Neuron (in vitro differentiated cells): Measurements from ENCODE around the gene RBFOX2.
"Not testable (repeated sequence)": the region's sequence is repeated elsewhere in the genome, so short reads cannot be mapped to it uniquely, and the experiment has no call there.

ENCODE experiments used
- H2AFZ ChIP-seq: one replicate; pipeline ENCODE4 v1.6.1; 2013; ENCODE audit warnings: low read depth, mild to moderate bottlenecking, inconsistent platforms, low read length, moderate library complexity
- H3K27me3 ChIP-seq: one replicate; pipeline ENCODE4 v1.6.1; 2013; ENCODE audit warnings: low read length; ENCODE audit not compliant: insufficient read depth
- H3K36me3 ChIP-seq: one replicate; pipeline ENCODE4 v1.6.1; 2013; ENCODE audit warnings: low read length; ENCODE audit not compliant: insufficient read depth
- H3K4me1 ChIP-seq: one replicate; pipeline ENCODE4 v1.6.1; 2013; ENCODE audit warnings: low read length; ENCODE audit not compliant: insufficient read depth
- H3K4me3 ChIP-seq: 2 replicates; pipeline ENCODE4 v1.5.1; 2013; ENCODE audit warnings: mild to moderate bottlenecking, low read length, moderate library complexity
- H3K9me3 ChIP-seq: one replicate; pipeline ENCODE4 v1.6.1; 2013; ENCODE audit warnings: low read length

RBFOX2 gene

GRCh38 chr22:35752006-35752862 is 276.4 kb downstream of the RBFOX2 start:
- Histone ChIP-seq H3K27me3 (no peaks in the 10 kb centered on the region), H3K4me1 (peaks cover 9% of the 10 kb centered on the region), H3K36me3 (peaks cover 38% of the 10 kb centered on the region), H3K9me3 (no peaks in the 10 kb centered on the region), H2AFZ (no peak overlapping the region), H3K4me3 (no peak overlapping the region)

DNA sequence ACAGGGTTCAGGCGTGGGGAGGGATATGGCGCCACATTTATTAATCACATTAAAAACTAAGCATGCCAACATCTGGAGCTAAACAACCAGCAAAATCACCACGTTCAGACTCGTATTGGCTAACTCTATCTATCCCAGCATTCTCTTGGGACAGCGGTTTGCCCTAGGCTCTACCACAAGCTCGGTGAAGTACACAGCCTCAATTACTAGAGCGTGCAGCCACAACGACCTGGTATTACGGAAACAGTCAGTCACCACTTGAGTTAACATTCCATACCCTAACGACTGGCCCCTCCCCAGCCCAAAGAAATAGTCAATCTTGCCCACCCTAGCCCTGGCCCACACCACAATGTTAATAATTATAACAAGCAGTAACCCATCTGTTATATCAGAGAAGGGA is 278.8 kb downstream of the RBFOX2 start:
- H3K27me3 ChIP-seq = no peaks in the 10 kb centered on the region
- no peak overlapping the region for H3K4me3 ChIP-seq
- peaks cover 34% of the 10 kb centered on the region for H3K36me3 ChIP-seq
- H2AFZ ChIP-seq = no peak overlapping the region
- no peaks in the 10 kb centered on the region for H3K9me3 ChIP-seq
- H3K4me1 ChIP-seq = peaks cover 9% of the 10 kb centered on the region

GRCh38 chr22:35746946-35747703 is 281.5 kb downstream of the RBFOX2 start:
- Histone ChIP-seq H2AFZ (no peak overlapping the region), H3K36me3 (peaks cover 52% of the 10 kb centered on the region), H3K4me3 (no peak overlapping the region), H3K4me1 (no peaks in the 10 kb centered on the region), H3K27me3 (no peaks in the 10 kb centered on the region), H3K9me3 (no peaks in the 10 kb centered on the region)

DNA sequence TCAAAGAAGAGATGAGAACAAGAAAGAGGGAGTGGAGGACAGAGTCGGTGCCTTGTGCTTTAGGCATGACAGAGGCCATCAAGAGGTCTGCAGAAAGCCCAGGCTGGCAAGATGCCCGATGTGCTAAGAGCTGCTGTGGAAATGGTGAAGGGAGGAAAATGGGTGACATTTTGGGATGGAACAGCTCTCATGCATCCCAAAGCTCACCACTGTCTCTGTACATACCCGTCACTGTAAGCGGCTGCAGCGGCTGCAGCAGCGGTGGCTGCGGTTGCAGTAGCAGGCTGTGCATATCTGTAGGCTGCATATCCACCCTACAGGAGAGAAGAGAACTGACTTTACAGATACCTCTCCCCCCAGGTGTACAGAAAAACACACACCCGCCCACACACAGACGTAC is 282.4 kb downstream of the RBFOX2 start:
- no peak overlapping the region for H3K4me3 ChIP-seq
- H3K27me3 ChIP-seq = no peaks in the 10 kb centered on the region
- H2AFZ ChIP-seq = no peak overlapping the region
- no peaks in the 10 kb centered on the region for H3K4me1 ChIP-seq
- no peaks in the 10 kb centered on the region for H3K9me3 ChIP-seq
- peaks cover 50% of the 10 kb centered on the region for H3K36me3 ChIP-seq

- peaks cover 60% of the 10 kb centered on the region for H3K36me3 ChIP-seq
Observed at GRCh38 chr22:35743326-35743860, 285.2 kb downstream of the RBFOX2 start.

DNA sequence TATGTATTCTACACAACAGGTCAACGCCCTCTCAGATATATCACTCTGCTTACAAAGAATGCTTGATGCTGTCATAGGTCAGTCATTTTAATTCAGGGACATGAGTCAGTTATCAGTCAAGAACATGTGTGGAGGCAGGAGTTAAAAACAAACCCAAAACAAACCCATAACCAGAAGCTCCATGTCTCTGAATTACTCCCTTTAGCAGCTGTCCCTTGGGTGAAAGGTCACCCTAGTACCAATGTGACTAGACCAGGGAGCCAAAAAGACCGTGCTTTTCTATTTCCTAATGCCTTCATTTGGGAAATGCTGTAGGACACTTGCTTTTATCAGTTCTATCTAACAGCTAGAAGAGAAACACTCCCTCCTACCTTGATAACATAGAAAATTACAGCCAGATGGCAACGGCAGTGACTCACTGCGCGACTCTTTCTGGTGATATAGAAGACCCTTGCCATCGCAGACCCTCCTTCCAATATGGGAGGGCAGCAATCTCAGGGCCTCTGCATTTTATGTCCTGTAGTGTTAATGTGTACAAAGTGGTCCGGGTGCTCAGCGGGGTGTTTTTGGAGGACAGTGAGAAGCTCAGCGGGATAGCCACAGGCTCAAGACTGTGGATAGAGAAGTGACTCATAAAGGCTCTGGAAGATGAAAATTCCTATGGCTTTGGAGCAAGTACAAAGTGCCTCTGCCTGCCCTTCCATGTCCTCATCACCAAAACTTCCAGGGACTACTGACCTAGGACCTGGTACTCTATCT is 286.1 kb downstream of the RBFOX2 start:
- Histone ChIP-seq H3K4me3 (no peak overlapping the region), H3K36me3 (peaks cover 64% of the 10 kb centered on the region)

More at GRCh38 chr22:35743326-35743860, 285.2 kb downstream of the RBFOX2 start:
- Histone ChIP-seq H3K4me1 (no peaks in the 10 kb centered on the region), H3K9me3 (no peaks in the 10 kb centered on the region), H3K27me3 (no peaks in the 10 kb centered on the region), H3K4me3 (no peak overlapping the region), H2AFZ (no peak overlapping the region)

DNA sequence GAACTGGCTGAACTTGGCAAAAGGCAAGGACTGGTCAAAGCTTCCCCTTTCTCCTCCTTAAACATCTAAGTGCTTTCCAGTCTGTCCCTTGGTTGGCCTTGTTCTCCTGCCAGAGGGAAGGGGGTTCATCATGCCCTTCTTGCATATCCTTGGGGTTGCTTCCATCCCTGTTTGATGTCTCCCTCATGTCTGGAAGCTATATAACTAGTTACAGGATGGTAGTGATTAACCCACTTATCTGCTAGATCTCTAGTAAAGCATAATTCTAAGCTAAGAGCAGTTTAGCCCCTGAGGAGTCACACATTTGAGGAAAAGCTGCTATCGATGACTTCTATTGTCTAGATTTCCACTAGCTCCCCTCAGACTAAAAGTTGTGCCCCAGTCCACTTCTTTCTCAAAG is 288.0 kb downstream of the RBFOX2 start:
- no peaks in the 10 kb centered on the region for H3K4me1 ChIP-seq
- H3K36me3 ChIP-seq = peaks cover 54% of the 10 kb centered on the region
- H2AFZ ChIP-seq = no peak overlapping the region
- no peak overlapping the region for H3K4me3 ChIP-seq
- H3K9me3 ChIP-seq = no peaks in the 10 kb centered on the region
- H3K27me3 ChIP-seq = no peaks in the 10 kb centered on the region

More for the DNA sequence above, 286.1 kb downstream of the RBFOX2 start:
- Histone ChIP-seq H3K9me3 (no peaks in the 10 kb centered on the region), H2AFZ (no peak overlapping the region), H3K4me1 (no peaks in the 10 kb centered on the region), H3K27me3 (no peaks in the 10 kb centered on the region)

DNA sequence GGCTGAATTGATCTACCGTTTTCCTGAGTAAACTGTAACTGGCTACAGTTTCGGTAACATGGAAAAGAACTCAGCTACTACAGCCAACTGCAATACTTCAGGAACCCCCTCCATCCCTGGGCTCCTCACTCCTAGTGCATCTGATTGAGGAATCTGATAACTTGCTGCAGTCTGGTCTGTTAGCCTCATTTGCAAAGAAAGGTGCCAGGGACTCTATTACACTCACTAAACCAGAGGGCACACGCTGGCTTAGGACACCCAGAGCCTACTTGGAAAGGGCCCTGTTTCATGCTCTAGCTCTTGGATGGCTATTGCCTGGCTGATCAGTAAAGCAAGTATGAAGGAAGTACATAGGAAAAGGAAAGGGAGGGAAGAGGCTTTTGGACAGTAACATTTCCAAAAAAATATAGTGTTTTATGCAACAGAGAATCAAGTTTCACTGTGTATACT is 288.7 kb downstream of the RBFOX2 start:
- peaks cover 48% of the 10 kb centered on the region for H3K36me3 ChIP-seq
- no peaks in the 10 kb centered on the region for H3K4me1 ChIP-seq
- no peak overlapping the region for H2AFZ ChIP-seq
- H3K9me3 ChIP-seq = no peaks in the 10 kb centered on the region
- no peak overlapping the region for H3K4me3 ChIP-seq
- H3K27me3 ChIP-seq = no peaks in the 10 kb centered on the region

GRCh38 chr22:35739076-35739930 is 289.3 kb downstream of the RBFOX2 start:
- H2AFZ ChIP-seq = no peak overlapping the region
- no peaks in the 10 kb centered on the region for H3K27me3 ChIP-seq
- H3K36me3 ChIP-seq = peaks cover 43% of the 10 kb centered on the region
- H3K4me3 ChIP-seq = no peak overlapping the region
- no peaks in the 10 kb centered on the region for H3K9me3 ChIP-seq
- H3K4me1 ChIP-seq = no peaks in the 10 kb centered on the region

- not testable (repeated sequence) for H2AFZ ChIP-seq, H3K4me1 ChIP-seq, H3K27me3 ChIP-seq, H3K9me3 ChIP-seq, H3K4me3 ChIP-seq
- peaks cover 29% of the 10 kb centered on the region for H3K36me3 ChIP-seq
Observed at GRCh38 chr22:35737886-35738285, 290.7 kb downstream of the RBFOX2 start.

DNA sequence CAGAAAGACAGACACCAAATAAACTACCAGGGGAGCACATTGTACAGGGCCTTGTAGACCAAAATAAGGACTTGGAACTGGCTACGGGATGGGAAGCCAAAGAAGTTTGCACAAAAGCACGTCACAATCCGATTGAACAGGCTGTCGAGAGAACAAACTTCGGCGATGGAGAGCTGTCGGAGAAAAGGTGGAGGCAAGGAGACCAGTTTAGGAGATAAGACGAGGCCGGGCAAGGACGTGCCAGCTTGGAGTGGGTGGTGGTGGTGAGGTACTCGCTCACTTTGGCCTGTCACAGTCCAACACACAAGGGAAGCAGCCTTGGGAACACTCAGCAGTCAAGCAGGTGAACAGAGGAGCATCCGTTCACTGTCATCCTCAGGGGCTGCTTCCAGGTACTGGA is 291.9 kb downstream of the RBFOX2 start:
- H3K36me3 ChIP-seq = peaks cover 20% of the 10 kb centered on the region

DNA sequence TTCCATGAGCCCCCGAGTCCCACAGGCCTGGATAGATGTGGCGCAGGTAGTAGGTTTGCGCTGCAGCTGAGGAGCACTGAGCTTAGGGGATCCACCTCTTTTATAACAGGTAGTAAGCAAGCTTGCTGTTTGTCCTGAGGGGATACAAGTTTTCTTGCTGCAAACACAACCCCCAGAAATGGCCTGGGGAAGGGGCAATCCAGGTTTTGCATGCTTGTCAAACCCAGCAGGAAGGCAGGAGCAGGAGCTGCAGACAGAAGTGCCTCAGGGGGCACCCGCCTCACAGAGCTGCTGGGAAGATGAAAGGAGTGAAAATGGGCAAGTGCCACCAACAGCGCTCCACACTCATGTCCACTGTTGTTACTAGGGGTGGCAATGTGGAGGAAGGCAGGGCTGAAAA is 292.5 kb downstream of the RBFOX2 start:
- H3K4me1 ChIP-seq = no peaks in the 10 kb centered on the region
- no peak overlapping the region for H2AFZ ChIP-seq
- peaks cover 2% of the 10 kb centered on the region for H3K9me3 ChIP-seq
- no peaks in the 10 kb centered on the region for H3K27me3 ChIP-seq
- H3K36me3 ChIP-seq = peaks cover 20% of the 10 kb centered on the region
- H3K4me3 ChIP-seq = no peak overlapping the region

More for the DNA sequence above, 291.9 kb downstream of the RBFOX2 start:
- Histone ChIP-seq H3K4me1 (no peaks in the 10 kb centered on the region), H3K4me3 (no peak overlapping the region), H3K27me3 (no peaks in the 10 kb centered on the region), H2AFZ (no peak overlapping the region), H3K9me3 (peaks cover 2% of the 10 kb centered on the region)
